Endometrium (tissue), 2 donors: ENCODE measurements around the gene HTR6.
A peak's percentile ranks its signal among the peaks of the same experiment; 100 is the strongest.

Experiments used
- FAIRE-seq: peaks from 2 replicates; lab custom pipeline; 2012; peaks lifted over from hg19 to GRCh38; lab: Jason Lieb, UNC
- donor health status: control.
- donor health status: control.

Gene HTR6

GRCh38 chr1:19656780-19657466 is 7.8 kb upstream of the HTR6 start:
- no peak for FAIRE-seq

DNA sequence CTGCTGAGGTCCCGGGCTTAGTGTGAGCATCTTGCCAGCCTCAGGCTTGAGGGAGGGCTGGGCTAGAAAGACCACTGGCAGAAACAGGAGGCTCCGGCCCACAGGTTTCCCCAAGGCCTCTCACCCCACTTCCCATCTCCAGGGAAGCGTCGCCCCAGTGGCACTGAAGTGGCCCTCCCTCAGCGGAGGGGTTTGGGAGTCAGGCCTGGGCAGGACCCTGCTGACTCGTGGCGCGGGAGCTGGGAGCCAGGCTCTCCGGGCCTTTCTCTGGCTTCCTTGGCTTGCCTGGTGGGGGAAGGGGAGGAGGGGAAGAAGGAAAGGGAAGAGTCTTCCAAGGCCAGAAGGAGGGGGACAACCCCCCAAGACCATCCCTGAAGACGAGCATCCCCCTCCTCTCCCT is 7.2 kb upstream of the HTR6 start:
- FAIRE-seq = no peak

GRCh38 chr1:19658186-19658585 is 6.5 kb upstream of the HTR6 start:
- FAIRE-seq = no peak

DNA sequence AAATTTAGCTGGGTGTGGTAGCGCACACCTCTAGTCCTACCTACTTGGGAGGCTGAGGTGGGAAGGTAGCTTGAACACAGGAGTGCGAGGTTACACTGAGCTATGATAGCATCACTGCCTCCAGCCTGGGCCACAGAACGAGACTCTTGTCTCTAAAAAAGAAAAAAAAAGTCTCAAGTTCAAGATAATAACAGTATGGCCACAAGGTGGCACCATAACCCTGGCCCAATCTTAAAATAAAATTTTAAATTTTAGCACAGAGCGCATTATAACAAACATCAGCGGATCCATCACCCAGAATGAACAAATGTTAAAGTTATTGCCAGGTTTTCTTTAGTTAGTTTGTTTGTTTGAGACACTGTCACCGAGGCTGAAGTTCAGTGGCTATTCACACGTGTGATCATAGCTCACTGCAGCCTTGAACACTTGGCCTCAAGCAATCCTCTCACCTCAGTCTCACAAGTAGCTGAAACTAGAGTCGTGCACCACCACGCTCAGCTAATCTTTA is 2.9 kb upstream of the HTR6 start:
- FAIRE-seq = peak; percentile 88

- FAIRE-seq = no peak
Observed at GRCh38 chr1:19662313-19662712, 2.4 kb upstream of the HTR6 start.

- FAIRE-seq = no peak
Observed at GRCh38 chr1:19665186-19665495, 466 bp downstream of the HTR6 start.

DNA sequence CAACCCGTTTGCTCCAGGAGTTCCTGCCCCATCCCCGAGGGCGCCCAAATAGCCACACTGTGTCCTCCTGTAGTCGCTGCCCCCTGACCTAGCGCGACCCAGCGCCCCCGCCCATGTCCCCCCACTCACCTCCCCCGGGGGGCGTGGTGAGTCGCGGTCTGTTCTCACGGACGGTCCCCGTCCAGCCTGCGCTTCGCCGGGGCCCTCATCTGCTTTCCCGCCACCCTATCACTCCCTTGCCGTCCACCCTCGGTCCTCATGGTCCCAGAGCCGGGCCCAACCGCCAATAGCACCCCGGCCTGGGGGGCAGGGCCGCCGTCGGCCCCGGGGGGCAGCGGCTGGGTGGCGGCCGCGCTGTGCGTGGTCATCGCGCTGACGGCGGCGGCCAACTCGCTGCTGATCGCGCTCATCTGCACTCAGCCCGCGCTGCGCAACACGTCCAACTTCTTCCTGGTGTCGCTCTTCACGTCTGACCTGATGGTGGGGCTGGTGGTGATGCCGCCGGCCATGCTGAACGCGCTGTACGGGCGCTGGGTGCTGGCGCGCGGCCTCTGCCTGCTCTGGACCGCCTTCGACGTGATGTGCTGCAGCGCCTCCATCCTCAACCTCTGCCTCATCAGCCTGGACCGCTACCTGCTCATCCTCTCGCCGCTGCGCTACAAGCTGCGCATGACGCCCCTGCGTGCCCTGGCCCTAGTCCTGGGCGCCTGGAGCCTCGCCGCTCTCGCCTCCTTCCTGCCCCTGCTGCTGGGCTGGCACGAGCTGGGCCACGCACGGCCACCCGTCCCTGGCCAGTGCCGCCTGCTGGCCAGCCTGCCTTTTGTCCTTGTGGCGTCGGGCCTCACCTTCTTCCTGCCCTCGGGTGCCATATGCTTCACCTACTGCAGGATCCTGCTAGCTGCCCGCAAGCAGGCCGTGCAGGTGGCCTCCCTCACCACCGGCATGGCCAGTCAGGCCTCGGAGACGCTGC is 1.1 kb downstream of the HTR6 start:
- FAIRE-seq = no peak

DNA sequence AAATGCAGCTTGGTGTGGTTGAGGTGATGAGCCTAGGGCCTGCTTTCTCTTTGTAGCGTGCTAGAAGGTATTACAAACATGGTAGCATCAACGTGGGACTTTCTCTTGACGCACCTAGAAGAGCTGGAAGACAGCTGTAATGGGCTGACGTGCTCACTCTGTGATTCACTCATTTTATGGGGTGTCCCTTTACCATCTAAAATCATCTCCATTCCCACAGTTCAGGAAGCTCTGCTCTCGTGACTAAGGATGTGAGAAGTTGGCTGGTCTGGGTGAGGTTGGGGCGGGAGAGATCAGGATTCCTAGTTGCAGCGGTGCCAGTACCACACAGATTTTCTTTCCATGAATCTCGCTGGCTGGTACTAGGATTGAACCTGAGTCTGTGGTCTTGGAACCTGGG is 4.2 kb downstream of the HTR6 start:
- FAIRE-seq = no peak

DNA sequence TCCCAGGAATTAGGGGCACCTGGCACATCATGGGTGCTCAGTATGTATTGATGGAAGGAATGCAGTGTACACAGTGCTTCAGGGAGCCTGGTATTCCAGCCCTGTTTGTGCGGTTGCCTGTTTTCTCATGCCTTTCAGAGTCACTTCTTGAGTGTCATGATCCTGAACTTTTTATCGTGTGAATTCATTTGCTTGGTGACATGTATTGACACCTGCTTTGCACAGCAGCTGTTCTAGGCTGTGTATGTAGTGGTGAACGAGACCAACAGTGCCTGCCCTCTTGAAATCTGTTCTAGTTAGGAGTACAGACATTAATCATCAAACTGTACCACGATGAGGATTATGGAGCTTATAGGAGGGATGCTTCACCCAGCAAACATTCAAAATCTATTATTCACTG is 6.1 kb downstream of the HTR6 start:
- FAIRE-seq = no peak

GRCh38 chr1:19672237-19672636 is 7.6 kb downstream of the HTR6 start:
- FAIRE-seq = no peak

DNA sequence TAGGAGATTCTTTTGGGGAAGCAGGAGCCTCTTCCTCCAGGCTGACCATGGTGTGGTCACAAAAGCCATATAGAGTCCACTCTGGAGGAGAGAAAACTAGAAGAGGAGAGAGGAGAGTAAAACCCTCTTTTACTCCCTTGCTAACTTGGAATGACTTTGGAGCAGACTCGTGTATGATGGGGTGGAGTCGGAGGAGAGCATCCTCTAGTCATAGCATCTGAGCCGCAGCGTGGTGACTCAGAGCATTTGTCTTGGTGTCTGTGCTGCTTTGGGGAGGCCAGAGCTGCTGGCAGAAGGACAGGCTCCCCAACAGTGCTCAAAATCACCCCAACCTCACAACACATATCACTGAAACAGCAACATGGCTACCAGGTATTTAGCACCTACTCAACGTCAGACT is 11.1 kb downstream of the HTR6 start:
- FAIRE-seq = no peak

DNA sequence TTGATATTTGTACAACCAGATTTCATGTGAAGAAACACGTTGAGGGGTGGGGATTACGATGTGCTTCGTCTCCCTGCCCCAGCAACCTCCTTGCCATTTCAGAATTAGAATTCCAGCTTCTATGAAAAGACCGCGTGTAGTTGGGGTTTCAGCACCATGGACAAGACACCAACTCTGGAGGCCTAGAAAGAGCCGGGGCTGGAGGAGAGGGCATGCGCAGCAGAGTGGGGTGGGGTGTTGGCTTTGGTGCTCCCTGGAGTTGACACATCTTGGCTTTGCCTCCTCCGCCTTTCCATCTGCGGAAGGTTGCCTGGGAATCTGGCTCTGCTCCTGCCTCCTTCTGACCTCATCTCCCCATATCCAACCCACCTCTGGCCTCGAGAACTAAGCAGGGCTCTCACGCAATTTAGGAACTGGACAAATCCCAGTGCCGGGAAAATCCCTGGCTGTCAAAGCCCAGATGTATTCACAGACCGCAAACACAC is 11.8 kb downstream of the HTR6 start:
- FAIRE-seq = no peak

GRCh38 chr1:19678493-19678892 is 13.8 kb downstream of the HTR6 start:
- no peak for FAIRE-seq

- no peak for FAIRE-seq
Observed at GRCh38 chr1:19678931-19679453, 14.3 kb downstream of the HTR6 start.

DNA sequence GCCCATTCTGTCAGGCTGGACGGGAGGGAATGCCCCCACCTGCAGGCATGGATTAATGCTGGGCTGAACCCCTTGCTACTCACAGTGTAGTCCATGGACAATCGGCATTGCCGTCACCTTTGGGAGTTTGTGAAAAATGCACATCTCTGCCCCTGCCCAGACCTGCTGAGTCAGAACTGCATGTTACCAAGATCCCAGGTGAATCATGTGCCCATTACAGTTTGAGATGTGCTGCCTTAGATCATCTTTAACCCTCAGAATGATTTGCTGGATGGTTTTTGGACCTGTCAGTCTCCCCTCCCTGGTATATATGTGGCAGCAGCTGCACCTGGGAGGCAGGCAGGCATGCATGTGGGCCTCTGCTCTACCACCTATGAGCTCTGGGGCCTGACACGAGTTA is 15.0 kb downstream of the HTR6 start:
- no peak for FAIRE-seq

DNA sequence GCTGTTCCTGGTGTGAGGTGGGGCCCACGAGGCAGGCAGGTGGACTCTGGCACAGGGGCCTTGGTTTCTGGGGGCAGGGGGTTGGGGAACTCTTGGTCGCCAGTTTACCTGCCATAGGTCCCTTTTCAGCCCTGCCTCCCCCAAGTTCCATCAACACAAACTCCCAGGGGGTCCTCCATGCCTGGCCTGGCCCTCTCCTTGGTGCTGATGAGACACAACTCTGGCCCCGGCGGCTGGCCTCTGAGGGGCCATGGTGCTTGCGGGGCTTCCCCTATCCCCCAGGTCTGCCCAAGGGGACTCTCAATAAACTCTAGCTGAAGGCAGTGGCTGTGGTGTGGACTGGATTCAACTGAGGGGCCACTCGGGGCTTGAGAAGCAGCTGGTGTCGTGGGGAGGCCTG is 16.0 kb downstream of the HTR6 start:
- no peak for FAIRE-seq

DNA sequence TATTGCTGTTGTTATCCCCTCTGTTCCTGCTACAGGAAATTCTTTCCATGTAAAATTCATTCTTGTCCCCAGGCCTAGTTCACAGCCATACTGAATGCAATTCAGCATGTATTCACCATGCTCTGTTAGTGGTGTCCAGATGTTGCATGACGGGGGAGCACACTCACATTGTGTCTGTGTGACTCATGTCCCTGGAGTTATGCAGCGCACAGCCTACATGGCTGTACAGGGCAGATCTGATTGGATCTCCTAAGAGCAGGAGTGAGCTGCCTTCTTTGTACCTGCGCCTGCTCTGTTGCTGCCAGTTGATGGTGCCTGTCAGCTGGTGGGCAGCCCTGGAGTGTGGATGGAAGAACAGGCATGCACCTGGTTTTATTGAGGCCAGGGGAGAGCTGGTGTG is 17.6 kb downstream of the HTR6 start:
- no peak for FAIRE-seq

GRCh38 chr1:19682901-19683300 is 18.2 kb downstream of the HTR6 start:
- FAIRE-seq = no peak

DNA sequence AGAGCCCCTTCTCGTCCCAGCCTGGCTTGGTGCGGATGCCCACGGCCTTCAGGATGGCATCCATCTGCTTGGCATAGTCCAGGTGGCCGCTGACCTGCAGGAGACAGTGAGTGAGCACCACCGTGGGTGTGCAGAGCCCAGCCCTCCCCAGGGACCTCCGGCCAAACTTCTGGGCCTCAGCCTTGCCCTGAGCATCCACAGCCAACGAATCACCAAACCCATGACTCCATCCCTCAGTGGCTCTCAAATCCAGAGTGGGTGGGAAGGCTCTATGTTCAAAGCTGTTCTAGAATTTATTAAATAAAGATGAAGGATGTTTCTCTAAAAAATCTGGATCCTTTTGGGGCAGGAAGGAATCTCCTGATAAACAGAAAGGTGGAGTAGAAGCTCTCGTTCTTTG is 18.7 kb downstream of the HTR6 start:
- no peak for FAIRE-seq

- FAIRE-seq = no peak
Observed at GRCh38 chr1:19684677-19685076, 20.0 kb downstream of the HTR6 start.

- no peak for FAIRE-seq
Observed at GRCh38 chr1:19685994-19686393, 21.3 kb downstream of the HTR6 start.

DNA sequence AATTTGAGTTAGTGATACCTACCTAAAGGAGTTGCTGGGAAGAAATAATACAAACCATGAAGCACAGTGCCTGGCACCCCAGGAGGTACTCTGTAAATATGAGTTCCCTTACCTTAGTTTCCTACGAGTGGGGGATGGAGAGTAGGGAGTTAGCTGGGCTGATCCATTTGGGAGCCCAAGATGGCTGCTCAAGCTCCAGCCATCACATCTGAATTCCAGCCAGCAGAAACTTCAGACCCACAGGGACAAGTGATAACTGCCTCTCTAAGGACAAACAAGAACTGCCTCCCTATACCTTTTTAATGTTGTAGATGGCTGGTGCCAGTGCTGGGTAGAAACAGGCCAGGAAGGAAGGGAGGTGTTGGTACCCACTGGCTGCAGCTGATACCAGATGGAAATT is 22.7 kb downstream of the HTR6 start:
- FAIRE-seq = no peak
